PC-9 (cell line): ENCODE measurements around the gene KRTAP2-1.
"Not testable (repeated sequence)": the region's sequence is repeated elsewhere in the genome, so short reads cannot be mapped to it uniquely, and the experiment has no call there.

Source experiments
- EZH2 ChIP-seq: fragments of 200-600 bp; sonication (generic); IDR thresholded peaks from 2 replicates; pipeline ENCODE4 v1.8.0; 2017; ENCODE audit warnings: antibody characterized with exemption, low read depth
- TF ChIP-seq, protein P1 (sequence below): fragments of 200-600 bp; sonication (generic); conservative IDR thresholded peaks from 2 replicates; pipeline ENCODE4 v1.6.1; 2017; ENCODE audit warnings: mixed run types, antibody characterized with exemption, mild to moderate bottlenecking, moderate library complexity

DNA sequence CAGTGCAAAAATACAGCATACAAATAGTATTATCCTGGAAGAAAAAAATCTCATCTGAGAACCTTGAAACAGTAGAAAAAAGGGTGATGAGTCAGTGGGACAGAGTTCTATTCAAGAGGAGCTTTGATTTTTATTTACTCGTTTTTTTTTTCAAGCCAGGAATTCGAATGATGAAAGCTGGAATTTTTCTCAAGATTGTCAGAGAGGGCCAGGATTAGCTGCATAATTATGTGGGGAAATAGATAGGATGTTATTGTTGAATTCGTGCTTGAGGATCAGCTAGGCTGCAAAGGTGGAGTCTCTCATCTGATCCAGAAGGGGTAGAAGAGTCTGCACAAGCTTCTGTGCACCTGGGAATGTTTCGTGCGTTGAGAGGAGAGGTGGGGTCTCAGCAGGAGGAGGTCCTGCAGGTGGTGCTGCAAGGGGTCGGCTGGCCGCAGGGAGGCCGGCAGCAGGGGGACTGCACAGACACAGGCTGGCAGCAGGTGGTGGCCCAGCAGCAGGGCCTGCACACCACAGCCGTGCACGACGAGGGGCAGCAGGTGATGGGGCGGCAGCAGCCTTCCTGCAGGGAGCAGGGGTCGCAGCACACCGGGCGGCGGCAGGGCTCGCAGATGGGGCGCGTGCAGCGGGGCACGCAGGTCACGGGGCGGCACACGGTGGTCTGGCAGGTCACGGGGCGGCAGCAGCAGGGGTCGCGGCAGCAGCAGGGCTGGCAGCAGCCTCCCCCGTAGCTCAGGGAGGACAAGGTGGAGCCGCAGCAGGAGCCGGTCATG is 12.3 kb upstream of the KRTAP2-1 start:
- TF ChIP-seq, protein P1, sequence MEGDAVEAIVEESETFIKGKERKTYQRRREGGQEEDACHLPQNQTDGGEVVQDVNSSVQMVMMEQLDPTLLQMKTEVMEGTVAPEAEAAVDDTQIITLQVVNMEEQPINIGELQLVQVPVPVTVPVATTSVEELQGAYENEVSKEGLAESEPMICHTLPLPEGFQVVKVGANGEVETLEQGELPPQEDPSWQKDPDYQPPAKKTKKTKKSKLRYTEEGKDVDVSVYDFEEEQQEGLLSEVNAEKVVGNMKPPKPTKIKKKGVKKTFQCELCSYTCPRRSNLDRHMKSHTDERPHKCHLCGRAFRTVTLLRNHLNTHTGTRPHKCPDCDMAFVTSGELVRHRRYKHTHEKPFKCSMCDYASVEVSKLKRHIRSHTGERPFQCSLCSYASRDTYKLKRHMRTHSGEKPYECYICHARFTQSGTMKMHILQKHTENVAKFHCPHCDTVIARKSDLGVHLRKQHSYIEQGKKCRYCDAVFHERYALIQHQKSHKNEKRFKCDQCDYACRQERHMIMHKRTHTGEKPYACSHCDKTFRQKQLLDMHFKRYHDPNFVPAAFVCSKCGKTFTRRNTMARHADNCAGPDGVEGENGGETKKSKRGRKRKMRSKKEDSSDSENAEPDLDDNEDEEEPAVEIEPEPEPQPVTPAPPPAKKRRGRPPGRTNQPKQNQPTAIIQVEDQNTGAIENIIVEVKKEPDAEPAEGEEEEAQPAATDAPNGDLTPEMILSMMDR = not testable (repeated sequence)
- TF ChIP-seq EZH2 = not testable (repeated sequence)
